ENCODE data around the gene CYP27A1.

Gene CYP27A1

DNA sequence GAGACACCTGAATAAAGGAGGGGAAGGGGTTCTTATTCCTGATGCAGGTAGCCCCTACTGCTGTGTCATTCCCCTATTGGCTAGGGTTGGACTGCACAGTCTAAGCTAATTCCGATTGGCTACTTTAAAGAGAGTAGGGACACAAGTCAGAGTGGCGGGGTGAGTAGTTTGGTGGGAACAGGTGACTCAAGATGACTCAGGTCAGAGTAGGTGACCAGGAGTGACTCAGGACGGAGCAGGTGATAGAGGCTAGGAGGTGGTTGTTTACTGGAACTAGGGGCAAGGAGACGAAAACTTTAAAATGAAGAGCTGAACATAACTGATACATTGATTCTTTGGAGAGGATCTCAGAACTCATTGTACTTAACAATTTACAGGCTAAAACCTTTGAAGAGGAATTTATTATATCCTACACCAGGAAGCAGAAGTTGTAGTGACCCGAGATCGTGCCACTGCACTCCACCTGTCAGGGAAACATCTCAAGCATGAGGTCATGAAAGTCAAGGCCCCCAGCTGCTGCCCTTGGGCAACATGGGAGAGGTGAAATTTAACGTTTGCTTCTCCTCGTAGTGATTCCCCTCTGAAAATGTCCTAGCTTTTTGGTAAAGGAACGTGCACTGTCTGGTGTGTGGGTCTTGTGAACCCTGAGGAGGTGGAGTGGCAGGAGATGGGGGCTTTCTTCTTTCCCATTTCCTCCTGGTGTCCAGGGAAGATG, 4.5 kb upstream of the CYP27A1 start:
- no peak for DNase-seq (ENCODE audit: low read depth)
- H3K4me3 ChIP-seq (ENCODE audit: low read depth, low read length): no peak overlapping the region
- TF ChIP-seq, protein P1, sequence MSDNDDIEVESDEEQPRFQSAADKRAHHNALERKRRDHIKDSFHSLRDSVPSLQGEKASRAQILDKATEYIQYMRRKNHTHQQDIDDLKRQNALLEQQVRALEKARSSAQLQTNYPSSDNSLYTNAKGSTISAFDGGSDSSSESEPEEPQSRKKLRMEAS (IDR thresholded peaks at IDR 0.05; ENCODE audit: low read depth, low read length): no peak
- TF ChIP-seq POLR2A (IDR thresholded peaks at IDR 0.05; ENCODE audit: extremely low read depth, insufficient read length) (no peak), MYC (IDR thresholded peaks at IDR 0.05; ENCODE audit: low read depth, low read length) (no peak)
- TF ChIP-seq, protein P2, sequence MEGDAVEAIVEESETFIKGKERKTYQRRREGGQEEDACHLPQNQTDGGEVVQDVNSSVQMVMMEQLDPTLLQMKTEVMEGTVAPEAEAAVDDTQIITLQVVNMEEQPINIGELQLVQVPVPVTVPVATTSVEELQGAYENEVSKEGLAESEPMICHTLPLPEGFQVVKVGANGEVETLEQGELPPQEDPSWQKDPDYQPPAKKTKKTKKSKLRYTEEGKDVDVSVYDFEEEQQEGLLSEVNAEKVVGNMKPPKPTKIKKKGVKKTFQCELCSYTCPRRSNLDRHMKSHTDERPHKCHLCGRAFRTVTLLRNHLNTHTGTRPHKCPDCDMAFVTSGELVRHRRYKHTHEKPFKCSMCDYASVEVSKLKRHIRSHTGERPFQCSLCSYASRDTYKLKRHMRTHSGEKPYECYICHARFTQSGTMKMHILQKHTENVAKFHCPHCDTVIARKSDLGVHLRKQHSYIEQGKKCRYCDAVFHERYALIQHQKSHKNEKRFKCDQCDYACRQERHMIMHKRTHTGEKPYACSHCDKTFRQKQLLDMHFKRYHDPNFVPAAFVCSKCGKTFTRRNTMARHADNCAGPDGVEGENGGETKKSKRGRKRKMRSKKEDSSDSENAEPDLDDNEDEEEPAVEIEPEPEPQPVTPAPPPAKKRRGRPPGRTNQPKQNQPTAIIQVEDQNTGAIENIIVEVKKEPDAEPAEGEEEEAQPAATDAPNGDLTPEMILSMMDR (IDR thresholded peaks at IDR 0.05; ENCODE audit: low read depth, low read length): no peak

DNA sequence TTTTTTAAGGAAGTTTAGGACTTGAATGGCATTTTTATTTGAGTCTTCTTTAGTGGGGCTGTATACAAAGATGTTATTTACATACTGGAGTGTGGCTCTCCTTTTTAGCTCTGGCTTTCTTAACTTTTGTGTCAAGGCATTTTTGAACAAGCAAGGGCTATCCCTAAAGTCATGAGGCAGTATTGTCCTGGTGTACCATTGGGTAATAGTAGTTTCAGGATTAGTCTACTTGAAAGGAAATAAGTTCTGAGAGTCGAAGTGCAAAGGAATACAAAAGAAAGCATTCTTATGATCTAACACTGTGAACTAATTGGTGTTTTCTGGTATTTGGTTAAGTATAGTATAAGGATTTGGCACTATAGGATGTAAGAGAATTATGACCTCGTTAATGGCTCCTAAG, 1.9 kb upstream of the CYP27A1 start:
- DNase-seq (ENCODE audit: low read depth): no peak
- TF ChIP-seq, protein P2 (IDR thresholded peaks at IDR 0.05; ENCODE audit: low read depth, low read length): no peak
- TF ChIP-seq POLR2A (IDR thresholded peaks at IDR 0.05; ENCODE audit: extremely low read depth, insufficient read length) (no peak), MYC (IDR thresholded peaks at IDR 0.05; ENCODE audit: low read depth, low read length) (no peak)
- TF ChIP-seq, protein P1 (IDR thresholded peaks at IDR 0.05; ENCODE audit: low read depth, low read length): no peak
- no peak overlapping the region for H3K4me3 ChIP-seq (ENCODE audit: low read depth, low read length)

DNA sequence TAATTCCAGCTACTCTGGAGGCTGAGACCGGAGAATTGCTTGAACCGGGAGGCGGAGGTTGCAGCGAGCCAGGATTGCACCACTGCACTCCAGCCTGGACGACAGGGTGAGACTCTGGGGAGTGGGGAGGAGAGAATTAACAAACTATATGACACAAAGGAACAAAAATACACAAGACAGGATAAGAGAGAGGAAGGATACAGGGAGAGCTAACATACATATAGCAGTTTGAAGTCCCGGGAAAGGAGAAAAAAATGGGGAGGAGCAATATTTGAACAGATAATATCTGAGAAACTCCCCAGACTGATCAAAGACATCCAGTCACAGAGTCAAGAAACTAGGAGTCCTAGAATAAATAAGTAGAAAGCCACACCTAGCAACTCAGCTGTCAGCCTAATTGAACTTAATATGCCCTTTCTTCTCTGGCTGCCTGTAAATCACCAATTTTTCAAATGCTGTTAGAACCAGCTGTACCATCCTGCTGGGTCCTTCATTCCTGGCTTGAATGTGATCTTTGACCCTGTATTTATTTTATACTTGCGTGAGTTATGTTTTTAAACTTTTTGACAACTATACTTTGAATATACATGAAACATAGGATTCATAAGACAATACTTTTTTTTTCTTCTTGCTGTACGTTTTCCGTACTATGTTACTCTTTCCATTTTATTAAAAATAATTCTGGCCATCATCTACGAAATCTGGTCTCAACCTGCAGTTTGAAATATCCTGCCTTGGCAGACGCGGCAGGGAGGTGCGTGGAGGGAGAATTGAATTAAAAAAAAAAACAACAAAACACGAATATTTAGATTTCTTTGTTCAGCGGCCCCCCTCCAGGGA, 876 bp upstream of the CYP27A1 start:
- no peak for DNase-seq (ENCODE audit: low read depth)
- TF ChIP-seq, protein P2 (IDR thresholded peaks at IDR 0.05; ENCODE audit: low read depth, low read length): no peak
- TF ChIP-seq, protein P1 (IDR thresholded peaks at IDR 0.05; ENCODE audit: low read depth, low read length): no peak
- TF ChIP-seq POLR2A (IDR thresholded peaks at IDR 0.05; ENCODE audit: extremely low read depth, insufficient read length) (no peak), MYC (IDR thresholded peaks at IDR 0.05; ENCODE audit: low read depth, low read length) (no peak)
- H3K4me3 ChIP-seq (ENCODE audit: low read depth, low read length): no peak overlapping the region

DNA sequence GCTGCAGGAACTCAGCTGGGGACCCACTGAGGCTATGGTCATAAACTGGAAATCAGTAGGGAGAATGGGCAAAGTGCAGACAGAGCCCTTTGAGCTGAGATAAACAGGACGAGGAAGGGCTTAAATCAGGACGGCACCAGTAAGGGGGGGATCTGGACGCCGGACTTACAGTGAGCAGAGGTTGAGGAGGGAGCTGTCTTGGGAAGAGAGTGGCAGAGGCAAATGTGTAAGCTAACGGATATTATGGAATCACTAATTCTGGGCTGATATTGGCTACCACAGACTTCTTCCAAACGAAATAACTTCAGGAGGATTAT, 539 bp downstream of the CYP27A1 start:
- TF ChIP-seq, protein P2 (IDR thresholded peaks at IDR 0.05; ENCODE audit: low read depth, low read length): no peak
- no peak for TF ChIP-seq MYC (IDR thresholded peaks at IDR 0.05; ENCODE audit: low read depth, low read length)
- TF ChIP-seq, protein P1 (IDR thresholded peaks at IDR 0.05; ENCODE audit: low read depth, low read length): no peak
- no peak for TF ChIP-seq POLR2A (IDR thresholded peaks at IDR 0.05; ENCODE audit: extremely low read depth, insufficient read length)
- DNase-seq (ENCODE audit: low read depth): no peak
- H3K4me3 ChIP-seq (ENCODE audit: low read depth, low read length): no peak overlapping the region

DNA sequence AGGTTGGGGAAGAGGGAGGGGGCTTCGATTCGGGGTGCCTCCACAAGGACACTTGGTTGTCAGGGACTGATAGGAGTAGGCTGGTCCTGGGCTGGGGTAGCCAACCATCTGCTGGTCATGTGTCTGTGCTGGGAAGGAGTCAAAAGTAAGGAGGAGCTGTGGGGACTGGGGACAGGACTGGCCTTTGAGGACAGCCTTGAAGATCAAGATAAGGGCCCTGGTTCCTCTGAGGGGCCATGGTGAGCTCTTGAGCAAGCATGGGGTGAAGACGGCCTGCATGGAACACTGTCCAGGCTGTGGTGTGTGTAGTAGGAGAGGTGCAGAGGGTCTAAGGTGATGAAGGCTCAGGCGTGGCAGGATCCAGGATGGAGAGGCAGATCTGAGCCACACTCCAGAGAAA, 1.7 kb downstream of the CYP27A1 start:
- TF ChIP-seq MYC (IDR thresholded peaks at IDR 0.05; ENCODE audit: low read depth, low read length) (no peak), POLR2A (IDR thresholded peaks at IDR 0.05; ENCODE audit: extremely low read depth, insufficient read length) (no peak)
- TF ChIP-seq, protein P2 (IDR thresholded peaks at IDR 0.05; ENCODE audit: low read depth, low read length): no peak
- TF ChIP-seq, protein P1 (IDR thresholded peaks at IDR 0.05; ENCODE audit: low read depth, low read length): no peak
- no peak overlapping the region for H3K4me3 ChIP-seq (ENCODE audit: low read depth, low read length)
- DNase-seq (ENCODE audit: low read depth): no peak

All from NB4 (cell line).